ENCODE measurements around the gene POLD1.

DNA sequence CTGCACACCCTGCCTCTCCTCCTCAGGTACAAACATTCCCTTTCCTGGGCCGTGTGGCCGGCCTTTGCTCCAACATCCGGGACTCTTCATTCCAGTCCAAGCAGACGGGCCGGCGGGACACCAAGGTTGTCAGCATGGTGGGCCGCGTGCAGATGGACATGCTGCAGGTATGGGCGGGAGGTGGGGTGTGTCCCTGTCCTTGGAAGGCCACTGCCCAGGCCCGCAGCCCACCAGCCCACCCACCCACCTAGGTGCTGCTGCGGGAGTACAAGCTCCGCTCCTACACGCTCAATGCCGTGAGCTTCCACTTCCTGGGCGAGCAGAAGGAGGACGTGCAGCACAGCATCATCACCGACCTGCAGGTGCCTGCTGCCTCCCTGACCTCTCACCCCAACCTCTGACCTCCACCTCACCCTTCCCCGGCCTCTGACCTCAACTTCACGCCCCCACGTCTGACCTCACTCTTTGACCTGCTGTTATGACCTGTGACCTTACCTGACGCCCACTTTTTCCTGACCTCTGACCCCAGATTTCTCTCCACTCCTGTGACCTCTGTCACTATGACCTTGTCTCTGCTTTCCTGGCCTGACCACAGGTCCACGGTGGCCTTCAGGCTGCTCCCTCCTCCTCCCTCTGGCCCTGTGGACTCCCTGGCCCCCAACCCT lies 22.1 kb downstream of the POLD1 start:
- TF ChIP-seq, protein P1, sequence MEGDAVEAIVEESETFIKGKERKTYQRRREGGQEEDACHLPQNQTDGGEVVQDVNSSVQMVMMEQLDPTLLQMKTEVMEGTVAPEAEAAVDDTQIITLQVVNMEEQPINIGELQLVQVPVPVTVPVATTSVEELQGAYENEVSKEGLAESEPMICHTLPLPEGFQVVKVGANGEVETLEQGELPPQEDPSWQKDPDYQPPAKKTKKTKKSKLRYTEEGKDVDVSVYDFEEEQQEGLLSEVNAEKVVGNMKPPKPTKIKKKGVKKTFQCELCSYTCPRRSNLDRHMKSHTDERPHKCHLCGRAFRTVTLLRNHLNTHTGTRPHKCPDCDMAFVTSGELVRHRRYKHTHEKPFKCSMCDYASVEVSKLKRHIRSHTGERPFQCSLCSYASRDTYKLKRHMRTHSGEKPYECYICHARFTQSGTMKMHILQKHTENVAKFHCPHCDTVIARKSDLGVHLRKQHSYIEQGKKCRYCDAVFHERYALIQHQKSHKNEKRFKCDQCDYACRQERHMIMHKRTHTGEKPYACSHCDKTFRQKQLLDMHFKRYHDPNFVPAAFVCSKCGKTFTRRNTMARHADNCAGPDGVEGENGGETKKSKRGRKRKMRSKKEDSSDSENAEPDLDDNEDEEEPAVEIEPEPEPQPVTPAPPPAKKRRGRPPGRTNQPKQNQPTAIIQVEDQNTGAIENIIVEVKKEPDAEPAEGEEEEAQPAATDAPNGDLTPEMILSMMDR (IDR thresholded peaks at IDR 0.05): no peak
- no peak for TF ChIP-seq POLR2A (IDR thresholded peaks at IDR 0.05)
